Caco-2 (cell line): Measurements from ENCODE around the gene SLC39A5. TPM values are rescaled to one million over a fixed set of nuclear protein-coding genes. Genes with fewer than 3 reads are reported as not detected.

Experiments
- BruUV-seq: library from RNA; stranded (reverse); fragments of 400-500 nt; replicated peaks from 2 replicates; lab custom pipeline; 2021; lab: Mats Ljungman, UMichigan
- CTCF ChIA-PET: fragments of 300-600 bp; sonication (Branson Sonifier 250); formaldehyde crosslinking; loops from one replicate; lab custom pipeline; 2022; ENCODE audit warnings: antibody characterized with exemption; lab: Charles Lee
- POLR2A ChIA-PET: fragments of 300-600 bp; sonication (Branson Sonifier 250); formaldehyde crosslinking; loops from one replicate; lab custom pipeline; 2022; ENCODE audit warnings: antibody characterized with exemption; lab: Charles Lee
- DNase-seq, 2 experiments: peaks; one replicate each; pipeline versions ENCODE4 v3.0.0 to v3.0.0-alpha.2; 2020 to 2022
- H3K27me3 ChIP-seq: replicated peaks from 2 replicates; pipeline ENCODE4 v1.6.0; 2011; ENCODE audit warnings: low read length; ENCODE audit not compliant: control insufficient read depth, insufficient read depth
- H3K36me3 ChIP-seq: 2 replicates; pipeline ENCODE4 v1.5.1; 2011; ENCODE audit warnings: low read length; ENCODE audit not compliant: control insufficient read depth, insufficient read depth
- H3K4me1 ChIP-seq: fragments of 250-450 bp; sonication (Bioruptor Pico); 2 replicates; pipeline ENCODE4 v1.5.1; 2020; ENCODE audit warnings: mild to moderate bottlenecking
- H3K4me3 ChIP-seq: 2 replicates; pipeline ENCODE4 v1.5.1; 2011; ENCODE audit warnings: low read depth, mild to moderate bottlenecking, control low read depth, low read length
- H3K9me3 ChIP-seq: fragments of 250-450 bp; sonication (Bioruptor Pico); 2 replicates; pipeline ENCODE4 v1.5.1; 2020; ENCODE audit warnings: mild to moderate bottlenecking, moderate library complexity
- H3K27ac Mint-ChIP-seq: one replicate; pipeline ENCODE4 v1.8.0; 2022; ENCODE audit warnings: mixed read lengths; ENCODE audit not compliant: unreplicated experiment
- H3K27me3 Mint-ChIP-seq: one replicate; pipeline ENCODE4 v1.8.0; 2022; ENCODE audit warnings: mixed read lengths; ENCODE audit not compliant: insufficient read depth, unreplicated experiment
- H3K36me3 Mint-ChIP-seq: one replicate; pipeline ENCODE4 v1.8.0; 2022; ENCODE audit warnings: mild to moderate bottlenecking, mixed read lengths; ENCODE audit not compliant: insufficient read depth, unreplicated experiment
- H3K4me1 Mint-ChIP-seq: one replicate; pipeline ENCODE4 v1.8.0; 2022; ENCODE audit warnings: low read depth, mixed read lengths; ENCODE audit not compliant: unreplicated experiment
- H3K4me3 Mint-ChIP-seq: one replicate; pipeline ENCODE4 v1.8.0; 2022; ENCODE audit warnings: mild to moderate bottlenecking, moderate library complexity, mixed read lengths; ENCODE audit not compliant: unreplicated experiment
- H3K9me3 Mint-ChIP-seq: one replicate; pipeline ENCODE4 v1.8.0; 2022; ENCODE audit warnings: mixed read lengths; ENCODE audit not compliant: unreplicated experiment
- CTCF ChIP-seq, 2 experiments: fragments of 200-600 bp in 1 of 2; IDR thresholded peaks; 1 replicate in 1 of 2; 2 replicates in 1 of 2; pipeline versions ENCODE4 v1.5.1 to v1.8.0; 2011 to 2022; ENCODE audit warnings: antibody characterized with exemption in 1 of 2, control low read depth in 1 of 2, inconsistent platforms in 1 of 2, low read depth in 1 of 2, low read length in 1 of 2, mild to moderate bottlenecking in 1 of 2, moderate library complexity in 1 of 2; ENCODE audit not compliant: insufficient read depth in 1 of 2, severe bottlenecking in 1 of 2, unreplicated experiment in 1 of 2
- intact Hi-C: fragments of 100-400 bp; cut with micrococcal nuclease; formaldehyde crosslinking; loops from one replicate; pipeline ENCODE4 v1.10.0; 2022; ENCODE audit not compliant: unreplicated experiment
- total RNA-seq: library from RNA; stranded (reverse); gene quantifications from 2 replicates; pipeline ENCODE4 v1.2.3, GENCODE V29; 2022

The SLC39A5 gene
- total RNA-seq, 1 experiment from 2014 or later: 110 TPM

- no peaks in the 10 kb centered on the region for H3K9me3 ChIP-seq
- peak; percentile 92 to 94 for DNase-seq
- no TSS peak for BruUV-seq
Measured at GRCh38 chr12:56189099-56189917, 40.5 kb upstream of the SLC39A5 start, which contains the start of gene SMARCC2. Gene SMARCC2 (minus strand): TSS chr12:56189483. CDS start chr12:56189461, 22 bp downstream.

GRCh38 chr12:56189918-56190694, 39.7 kb upstream of the SLC39A5 start:
- Mint-ChIP-seq H3K27ac (peak overlapping the region; percentile 98), H3K4me3 (peak overlapping the region; percentile 97), H3K4me1 (peaks cover 35% of the 10 kb centered on the region), H3K27me3 (peaks cover 3% of the 10 kb centered on the region), H3K36me3 (peaks cover 39% of the 10 kb centered on the region), H3K9me3 (no peaks in the 10 kb centered on the region)
- peak overlapping the region; percentile 49 for H3K4me3 ChIP-seq
- ChIA-PET POLR2A (interaction anchor here (0.7 to 2.3 kb wide), 11 partner anchors 15 to 126 kb away, joined by 3 to 20 read pairs (median 7); partner anchors contain the start of genes CNPY2, COQ10A, ESYT1 and MYL6), CTCF (interaction anchor here (0.6 to 3.8 kb wide), 24 partner anchors 12 to 451 kb away, joined by 3 to 99 read pairs (median 5); partner anchors contain the start of genes ANKRD52, CNPY2, ESYT1 and MYL6)
- no peaks in the 10 kb centered on the region for H3K9me3 ChIP-seq
- TSS peak; percentile 71 for BruUV-seq
- intact Hi-C loops: loop anchor here (1.0 to 5.0 kb wide), 6 partner anchors 31 to 277 kb away; partner anchors contain the start of genes CS and SPRYD4
- H3K4me1 ChIP-seq: peaks cover 19% of the 10 kb centered on the region
- peak in 1 of 2 experiments; percentile 30 for TF ChIP-seq CTCF (IDR thresholded peaks at IDR 0.05; ENCODE audit: insufficient read depth in 1 of 2, low read depth in 1 of 2, low read length in 1 of 2, severe bottlenecking in 1 of 2, unreplicated experiment in 1 of 2)
- DNase-seq: peak; percentile 88 to 96
- H3K36me3 ChIP-seq: peaks cover 3% of the 10 kb centered on the region; the same call in 1 of the 2 replicates
- H3K27me3 ChIP-seq: no peaks in the 10 kb centered on the region

More at GRCh38 chr12:56189099-56189917, 40.5 kb upstream of the SLC39A5 start, which contains the start of gene SMARCC2:
- intact Hi-C loops: loop anchor here (1.0 to 2.0 kb wide), 2 partner anchors 30 to 63 kb away; no protein-coding TSS in a partner anchor
- H3K9me3 Mint-ChIP-seq: no peaks in the 10 kb centered on the region
- TF ChIP-seq CTCF (IDR thresholded peaks at IDR 0.05; ENCODE audit: insufficient read depth in 1 of 2, low read depth in 1 of 2, low read length in 1 of 2, severe bottlenecking in 1 of 2, unreplicated experiment in 1 of 2): peak; percentile 73 to 74
- Histone ChIP-seq H3K27me3 (no peaks in the 10 kb centered on the region), H3K4me1 (peaks cover 19% of the 10 kb centered on the region), H3K36me3 (peaks cover 3% of the 10 kb centered on the region; the same call in 1 of the 2 replicates), H3K4me3 (peak within 1 kb of the TSS; percentile 49)
- H3K4me3 Mint-ChIP-seq: peak within 1 kb of the TSS; percentile 97
- H3K27me3 Mint-ChIP-seq: peaks cover 3% of the 10 kb centered on the region
- H3K36me3 Mint-ChIP-seq: peaks cover 47% of the 10 kb centered on the region
- ChIA-PET POLR2A (interaction anchor here (0.7 to 2.3 kb wide), 11 partner anchors 17 to 127 kb away, joined by 3 to 20 read pairs (median 5); partner anchors contain the start of genes CNPY2, COQ10A, ESYT1 and MYL6), CTCF (interaction anchor here (0.6 to 3.8 kb wide), 28 partner anchors 8 to 451 kb away, joined by 3 to 99 read pairs (median 4); partner anchors contain the start of genes ANKRD52, CNPY2, COQ10A and ESYT1)
- H3K4me1 Mint-ChIP-seq: peaks cover 29% of the 10 kb centered on the region
- H3K27ac Mint-ChIP-seq: peak within 1 kb of the TSS; percentile 98
